K562 (cell line): ENCODE measurements around the gene PM20D2. TPM values are rescaled to one million over a fixed set of nuclear protein-coding genes. Genes with fewer than 3 reads are reported as not detected.

Experiments used
- ATAC-seq: fragments of 200-7000 bp; cut with Tn5 transposase; 3 replicates; pipeline ENCODE4 v1.9.1; 2020; ENCODE audit warnings: moderate library complexity
- BruUV-seq: library from RNA; stranded (reverse); fragments of 400-500 nt; replicated peaks from 2 replicates; lab custom pipeline; 2021; lab: Mats Ljungman, UMichigan
- CTCF ChIA-PET: fragments of 300-600 bp; formaldehyde crosslinking; extraction: SDS; loops from one replicate; lab custom pipeline; 2021; ENCODE audit warnings: low intra/inter-chr PET ratio; lab: Yijun Ruan, JAX
- POLR2A ChIA-PET: fragments of 300-600, 350-650 bp; sonication (Branson Sonifier 250); formaldehyde crosslinking; extraction: SDS; loops from one replicate; lab custom pipeline; 2021; ENCODE audit warnings: antibody characterized with exemption, inconsistent platforms; lab: Yijun Ruan, JAX
- DNase-seq, 4 experiments: peaks; one replicate each; pipeline versions ENCODE4 v3.0.0 to v3.0.0-alpha.2; 2011 to 2018; ENCODE audit warnings: low spot score in 3 of 4, mixed read lengths in 3 of 4; ENCODE audit errors: extremely low read depth in 1 of 4
- FAIRE-seq: peaks from 2 replicates; lab custom pipeline; 2011; peaks lifted over from hg19 to GRCh38; lab: Jason Lieb, UNC
- H2AFZ ChIP-seq: 2 replicates; pipeline ENCODE4 v1.6.0; 2011; ENCODE audit warnings: low read depth, low read length, control low read depth, inconsistent platforms
- H3K27ac ChIP-seq: fragments of 200-600 bp; 3 replicates; pipeline ENCODE4 v1.8.0; 2011; ENCODE audit warnings: low read depth, mild to moderate bottlenecking, control low read depth, inconsistent platforms, low read length, moderate library complexity, mixed read lengths; ENCODE audit errors: extremely low read depth
- H3K27me3 ChIP-seq, 2 experiments: fragments of 300-600 bp in 1 of 2; 2 replicates in 1 of 2; 3 replicates in 1 of 2; pipeline versions ENCODE4 v1.6.0 to v1.8.0; 2011; ENCODE audit warnings: inconsistent platforms in 2 of 2, low read length in 2 of 2, mild to moderate bottlenecking in 1 of 2, mixed read lengths in 1 of 2, moderate library complexity in 1 of 2; ENCODE audit not compliant: control insufficient read depth in 2 of 2, insufficient read depth in 2 of 2
- H3K36me3 ChIP-seq: fragments of 300-600 bp; 3 replicates; pipeline ENCODE4 v1.8.0; 2011; ENCODE audit warnings: mild to moderate bottlenecking, low read length, inconsistent platforms; ENCODE audit not compliant: control insufficient read depth, insufficient read depth
- H3K4me1 ChIP-seq, 2 experiments: fragments of 200-600 bp in 1 of 2; replicated peaks in 1 of 2; 2 replicates in 1 of 2; 3 replicates in 1 of 2; pipeline versions ENCODE4 v1.5.1 to v1.8.0; 2011; ENCODE audit warnings: inconsistent platforms in 2 of 2, low read length in 2 of 2, mild to moderate bottlenecking in 1 of 2, mixed read lengths in 1 of 2, moderate library complexity in 1 of 2; ENCODE audit not compliant: control insufficient read depth in 2 of 2, insufficient read depth in 2 of 2
- H3K4me2 ChIP-seq: 2 replicates; pipeline ENCODE4 v1.6.1; 2011; ENCODE audit warnings: low read length, control low read depth, inconsistent platforms, mixed read lengths; ENCODE audit not compliant: insufficient read depth
- H3K4me3 ChIP-seq: fragments of 200-600 bp; sonication (generic), shearing (Covaris generic); 2 replicates; pipeline ENCODE4 v1.5.1; 2016; ENCODE audit warnings: control low read depth, inconsistent platforms
- H3K79me2 ChIP-seq: fragments of 200-600 bp; 3 replicates; pipeline ENCODE4 v1.8.0; 2011; ENCODE audit warnings: low read length, inconsistent platforms; ENCODE audit not compliant: control insufficient read depth, insufficient read depth
- H3K9ac ChIP-seq, 2 experiments: 2 replicates each; pipeline versions ENCODE4 v1.6.0 to v1.6.1; 2011; ENCODE audit warnings: low read depth in 2 of 2, low read length in 2 of 2, control low read depth in 1 of 2, inconsistent platforms in 1 of 2, mild to moderate bottlenecking in 1 of 2, mixed read lengths in 1 of 2; ENCODE audit not compliant: insufficient read depth in 1 of 2
- H3K9me1 ChIP-seq: one replicate; pipeline ENCODE4 v1.6.0; 2011; ENCODE audit warnings: inconsistent platforms, mild to moderate bottlenecking, low read length, moderate library complexity; ENCODE audit not compliant: control insufficient read depth, insufficient read depth
- H3K9me3 ChIP-seq: replicated peaks from 2 replicates; pipeline ENCODE4 v1.5.1; 2011; ENCODE audit warnings: low read depth, low read length, inconsistent platforms; ENCODE audit not compliant: control insufficient read depth, insufficient read depth
- H4K20me1 ChIP-seq: replicated peaks from 2 replicates; pipeline ENCODE4 v1.6.1; 2011; ENCODE audit warnings: low read length, inconsistent platforms, mixed read lengths; ENCODE audit not compliant: control insufficient read depth, insufficient read depth
- MITF ChIP-seq: IDR thresholded peaks from 2 replicates; pipeline ENCODE4 v1.6.1; 2014; ENCODE audit warnings: antibody characterized with exemption
- NELFE ChIP-seq: IDR thresholded peaks from 2 replicates; pipeline ENCODE4 v1.6.1; 2011; ENCODE audit warnings: mild to moderate bottlenecking; ENCODE audit not compliant: insufficient read depth, insufficient read length
- POLR3A ChIP-seq: IDR thresholded peaks from 2 replicates; pipeline ENCODE4 v1.6.1; 2011; ENCODE audit warnings: borderline replicate concordance, mild to moderate bottlenecking, moderate library complexity; ENCODE audit not compliant: insufficient read length, insufficient read depth; ENCODE audit errors: extremely low read depth
- RNF2 ChIP-seq: sonication (generic); IDR thresholded peaks from 2 replicates; pipeline ENCODE4 v1.6.1; 2016
- ZNF384 ChIP-seq: IDR thresholded peaks from 2 replicates; pipeline ENCODE4 v1.6.1; 2012; ENCODE audit warnings: low read depth, low read length, improper control_type of control experiment
- WGBS: fragments of 100-300 bp; shearing (Covaris generic); methylation state at CpG from one replicate; pipeline ENCODE4 v1.1.6; 2016; ENCODE audit warnings: low coverage, mixed read lengths; ENCODE audit not compliant: insufficient coverage; ENCODE audit errors: missing lambda C conversion rate; 5-methylcytosine and 5-hydroxymethylcytosine counted together
- in situ Hi-C: fragments of 300-500 bp; cut with MboI; formaldehyde crosslinking; loops from 4 replicates; pipeline ENCODE4 v1.15.0; 2018; ENCODE audit warnings: inconsistent platforms, mixed read lengths
- intact Hi-C: fragments of 100-400 bp; cut with micrococcal nuclease; formaldehyde crosslinking; loops from 2 replicates; pipeline ENCODE4 v1.14.2; 2022
- polyA plus RNA-seq, 8 experiments: library from polyadenylated mRNA; depleted of rRNA in 4 of 8; stranded (reverse) in 5 of 8; unstranded in 3 of 8; fragments of >200 nt; fragmentation: Nextera tagmentation in 2 of 8; fragmentation: Illumina TruSeq in 1 of 8; extraction: Ambion mirVana in 2 of 8; extraction: Trizol in 1 of 8; gene quantifications; 2 replicates each; pipeline versions ENCODE4 v1.2.1 to v1.2.3, GENCODE V29; 2011 to 2014; ENCODE audit warnings: inconsistent platforms in 1 of 8, missing spikeins in 1 of 8
- total RNA-seq, 7 experiments: library from RNA; depleted of rRNA in 6 of 7; stranded (reverse); fragments of >200 nt in 6 of 7; fragmentation: Illumina TruSeq in 2 of 7; extraction: Trizol in 2 of 7; gene quantifications; 2 replicates each; pipeline versions ENCODE4 v1.2.1 to v1.2.3, GENCODE V29; 2011 to 2021; ENCODE audit warnings: low replicate concordance in 1 of 7

The PM20D2 gene
- total and polyA plus RNA-seq, 9 of the 15 experiments (the other 6 are each of a cell fraction or from before 2014, with no cell fraction given), result 0.30 to 2.6 (median 1.00) TPM

- TF ChIP-seq RNF2, result no peak
Measured at GRCh38 chr6:89111933-89112332, 33.9 kb upstream of the PM20D2 start (continued).

- POLR2A ChIA-PET, result no interaction called here
- no peak for ATAC-seq
- no peak overlapping the region for H3K4me3 ChIP-seq
Measured at GRCh38 chr6:89116702-89117101, 29.2 kb upstream of the PM20D2 start.

More at GRCh38 chr6:89116702-89117101, 29.2 kb upstream of the PM20D2 start:
- BruUV-seq, result no TSS peak
- no peak overlapping the region for H3K4me2 ChIP-seq
- no peaks in the 10 kb centered on the region for H3K9me3 ChIP-seq
- CTCF ChIA-PET, result no interaction called here
- intact Hi-C loops, result no loop called here
- no peak for DNase-seq
- no peaks in the 10 kb centered on the region for H3K9me1 ChIP-seq
- no peak for FAIRE-seq
- no peaks in the 10 kb centered on the region; a peak in 1 of 5 replicates for H3K27me3 ChIP-seq
- no peak for TF ChIP-seq NELFE
- TF ChIP-seq ZNF384, result no peak
- TF ChIP-seq MITF, result no peak
- TF ChIP-seq POLR3A, result no peak
- no peak overlapping the region for H2AFZ ChIP-seq
- H3K36me3 ChIP-seq, result no peaks in the 10 kb centered on the region
- no peaks in the 10 kb centered on the region for H4K20me1 ChIP-seq
- WGBS, result 10% methylated on average over 6 of the region's 6 CpGs
- H3K9ac ChIP-seq, result no peak overlapping the region
- no peaks in the 10 kb centered on the region for H3K79me2 ChIP-seq
- no peak overlapping the region for H3K27ac ChIP-seq
- H3K4me1 ChIP-seq, result no peaks in the 10 kb centered on the region
- in situ Hi-C loops, result no loop called here
